Ishikawa (cell line): ENCODE results near the gene DMXL2.

ENCODE experiments used
- CREB1 ChIP-seq: IDR thresholded peaks from 2 replicates; pipeline ENCODE4 v1.6.1; 2012; ENCODE audit warnings: low read depth
- EP300 ChIP-seq: IDR thresholded peaks from 2 replicates; pipeline ENCODE4 v1.6.1; 2012; ENCODE audit warnings: borderline replicate concordance
- MAX ChIP-seq: IDR thresholded peaks from 2 replicates; pipeline ENCODE4 v1.6.1; 2012
- NFIC ChIP-seq: IDR thresholded peaks from 2 replicates; pipeline ENCODE4 v1.6.1; 2012
- RAD21 ChIP-seq: IDR thresholded peaks from 2 replicates; pipeline ENCODE4 v1.6.1; 2012; ENCODE audit warnings: low read depth
- REST ChIP-seq: IDR thresholded peaks from 2 replicates; pipeline ENCODE4 v1.6.1; 2012; ENCODE audit warnings: low read depth, mild to moderate bottlenecking
- TAF1 ChIP-seq: IDR thresholded peaks from 2 replicates; pipeline ENCODE4 v1.6.1; 2012; ENCODE audit warnings: low read depth, mild to moderate bottlenecking
- TCF12 ChIP-seq: IDR thresholded peaks from 2 replicates; pipeline ENCODE4 v1.6.1; 2012; ENCODE audit warnings: low read depth
- YY1 ChIP-seq: IDR thresholded peaks from 2 replicates; pipeline ENCODE4 v1.6.1; 2012; ENCODE audit warnings: low read depth
- ZBTB7A ChIP-seq: IDR thresholded peaks from 2 replicates; pipeline ENCODE4 v1.6.1; 2012; ENCODE audit warnings: low read depth

- TF ChIP-seq ZBTB7A (no peak), MAX (no peak), REST (no peak), RAD21 (no peak), TAF1 (no peak), CREB1 (no peak), EP300 (no peak), YY1 (no peak), TCF12 (no peak), NFIC (no peak)
Measured at GRCh38 chr15:51558411-51558810, 64.2 kb downstream of the DMXL2 start.
